K562 (cell line): ENCODE measurements around the gene GOT2. TPM values are rescaled to one million over a fixed set of nuclear protein-coding genes. Genes with fewer than 3 reads are reported as not detected.

Experiments
- ATAC-seq: fragments of 200-7000 bp; cut with Tn5 transposase; 3 replicates; pipeline ENCODE4 v1.9.1; 2020; ENCODE audit warnings: moderate library complexity
- BruUV-seq: library from RNA; stranded (reverse); fragments of 400-500 nt; replicated peaks from 2 replicates; lab custom pipeline; 2021; lab: Mats Ljungman, UMichigan
- CTCF ChIA-PET: fragments of 300-600 bp; formaldehyde crosslinking; extraction: SDS; loops from one replicate; lab custom pipeline; 2021; ENCODE audit warnings: low intra/inter-chr PET ratio; lab: Yijun Ruan, JAX
- POLR2A ChIA-PET: fragments of 300-600, 350-650 bp; sonication (Branson Sonifier 250); formaldehyde crosslinking; extraction: SDS; loops from one replicate; lab custom pipeline; 2021; ENCODE audit warnings: antibody characterized with exemption, inconsistent platforms; lab: Yijun Ruan, JAX
- DNase-seq, 4 experiments: peaks; one replicate each; pipeline versions ENCODE4 v3.0.0 to v3.0.0-alpha.2; 2011 to 2018; ENCODE audit warnings: low spot score in 3 of 4, mixed read lengths in 3 of 4; ENCODE audit errors: extremely low read depth in 1 of 4
- FAIRE-seq: peaks from 2 replicates; lab custom pipeline; 2011; peaks lifted over from hg19 to GRCh38; lab: Jason Lieb, UNC
- H2AFZ ChIP-seq: 2 replicates; pipeline ENCODE4 v1.6.0; 2011; ENCODE audit warnings: low read depth, low read length, control low read depth, inconsistent platforms
- H3K27ac ChIP-seq: fragments of 200-600 bp; 3 replicates; pipeline ENCODE4 v1.8.0; 2011; ENCODE audit warnings: low read depth, mild to moderate bottlenecking, control low read depth, inconsistent platforms, low read length, moderate library complexity, mixed read lengths; ENCODE audit errors: extremely low read depth
- H3K27me3 ChIP-seq, 2 experiments: fragments of 300-600 bp in 1 of 2; 2 replicates in 1 of 2; 3 replicates in 1 of 2; pipeline versions ENCODE4 v1.6.0 to v1.8.0; 2011; ENCODE audit warnings: inconsistent platforms in 2 of 2, low read length in 2 of 2, mild to moderate bottlenecking in 1 of 2, mixed read lengths in 1 of 2, moderate library complexity in 1 of 2; ENCODE audit not compliant: control insufficient read depth in 2 of 2, insufficient read depth in 2 of 2
- H3K36me3 ChIP-seq: fragments of 300-600 bp; 3 replicates; pipeline ENCODE4 v1.8.0; 2011; ENCODE audit warnings: mild to moderate bottlenecking, low read length, inconsistent platforms; ENCODE audit not compliant: control insufficient read depth, insufficient read depth
- H3K4me1 ChIP-seq, 2 experiments: fragments of 200-600 bp in 1 of 2; replicated peaks in 1 of 2; 2 replicates in 1 of 2; 3 replicates in 1 of 2; pipeline versions ENCODE4 v1.5.1 to v1.8.0; 2011; ENCODE audit warnings: inconsistent platforms in 2 of 2, low read length in 2 of 2, mild to moderate bottlenecking in 1 of 2, mixed read lengths in 1 of 2, moderate library complexity in 1 of 2; ENCODE audit not compliant: control insufficient read depth in 2 of 2, insufficient read depth in 2 of 2
- H3K4me2 ChIP-seq: 2 replicates; pipeline ENCODE4 v1.6.1; 2011; ENCODE audit warnings: low read length, control low read depth, inconsistent platforms, mixed read lengths; ENCODE audit not compliant: insufficient read depth
- H3K4me3 ChIP-seq: fragments of 200-600 bp; sonication (generic), shearing (Covaris generic); 2 replicates; pipeline ENCODE4 v1.5.1; 2016; ENCODE audit warnings: control low read depth, inconsistent platforms
- H3K79me2 ChIP-seq: fragments of 200-600 bp; 3 replicates; pipeline ENCODE4 v1.8.0; 2011; ENCODE audit warnings: low read length, inconsistent platforms; ENCODE audit not compliant: control insufficient read depth, insufficient read depth
- H3K9ac ChIP-seq, 2 experiments: 2 replicates each; pipeline versions ENCODE4 v1.6.0 to v1.6.1; 2011; ENCODE audit warnings: low read depth in 2 of 2, low read length in 2 of 2, control low read depth in 1 of 2, inconsistent platforms in 1 of 2, mild to moderate bottlenecking in 1 of 2, mixed read lengths in 1 of 2; ENCODE audit not compliant: insufficient read depth in 1 of 2
- H3K9me1 ChIP-seq: one replicate; pipeline ENCODE4 v1.6.0; 2011; ENCODE audit warnings: inconsistent platforms, mild to moderate bottlenecking, low read length, moderate library complexity; ENCODE audit not compliant: control insufficient read depth, insufficient read depth
- H3K9me3 ChIP-seq: replicated peaks from 2 replicates; pipeline ENCODE4 v1.5.1; 2011; ENCODE audit warnings: low read depth, low read length, inconsistent platforms; ENCODE audit not compliant: control insufficient read depth, insufficient read depth
- H4K20me1 ChIP-seq: replicated peaks from 2 replicates; pipeline ENCODE4 v1.6.1; 2011; ENCODE audit warnings: low read length, inconsistent platforms, mixed read lengths; ENCODE audit not compliant: control insufficient read depth, insufficient read depth
- BMI1 ChIP-seq: fragments of 150-350 bp; IDR thresholded peaks from 2 replicates; pipeline ENCODE4 v1.6.1; 2014; ENCODE audit warnings: low read length
- BRD9 ChIP-seq: fragments of 450-650 bp; IDR thresholded peaks from 2 replicates; pipeline ENCODE4 v1.6.1; 2018; ENCODE audit warnings: low read depth; ENCODE audit not compliant: partially characterized antibody
- CREB5 ChIP-seq: fragments of 250-450 bp; sonication (Bioruptor Pico); IDR thresholded peaks from 2 replicates; pipeline ENCODE4 v1.5.0; 2020; ENCODE audit warnings: mild to moderate bottlenecking
- MTA2 ChIP-seq: fragments of 450-650 bp; IDR thresholded peaks from 2 replicates; pipeline ENCODE4 v1.6.1; 2016; ENCODE audit warnings: low read depth
- NFRKB ChIP-seq: fragments of 450-650 bp; IDR thresholded peaks from 2 replicates; pipeline ENCODE4 v1.6.1; 2016; ENCODE audit warnings: low read depth
- NR2C2 ChIP-seq, 2 experiments: fragments of 200-800 bp in 1 of 2; sonication (Bioruptor generic) in 1 of 2; sonication (generic) in 1 of 2; formaldehyde crosslinking in 1 of 2; IDR thresholded peaks; 2 replicates each; pipeline versions ENCODE4 v1.6.1 to v1.8.0; 2016 to 2022; ENCODE audit warnings: mild to moderate bottlenecking in 1 of 2, missing compliant biosample characterization in 1 of 2, missing genetic modification characterization in 1 of 2, missing genetic modification reagents in 1 of 2
- PCBP1 ChIP-seq: fragments of 200-400 bp; formaldehyde crosslinking; IDR thresholded peaks from 2 replicates; pipeline ENCODE4 v1.6.1; 2018; ENCODE audit warnings: mild to moderate bottlenecking, low read depth, low read length; ENCODE audit not compliant: poor library complexity, severe bottlenecking
- POLR2A ChIP-seq: fragments of 450-650 bp; conservative IDR thresholded peaks from 2 replicates; pipeline ENCODE4 v1.6.1; 2016
- PRPF4 ChIP-seq: fragments of 200-400 bp; formaldehyde crosslinking; IDR thresholded peaks from one replicate; pipeline ENCODE4 v1.6.1; 2017; ENCODE audit warnings: low read length, low read depth, mild to moderate bottlenecking; ENCODE audit not compliant: insufficient read depth, poor library complexity, severe bottlenecking
- TCF15 ChIP-seq: fragments of 250-450 bp; sonication (Bioruptor Pico); IDR thresholded peaks from 2 replicates; pipeline ENCODE4 v1.8.0; 2022; ENCODE audit warnings: moderate library complexity, mild to moderate bottlenecking, inconsistent platforms
- ZNF12 ChIP-seq: sonication (generic); formaldehyde crosslinking; IDR thresholded peaks from 2 replicates; pipeline ENCODE4 v1.4.0; 2020; ENCODE audit warnings: mild to moderate bottlenecking, missing genetic modification reagents
- ZNF444 ChIP-seq: fragments of 250-450 bp; sonication (Bioruptor Pico); IDR thresholded peaks from 2 replicates; pipeline ENCODE4 v1.4.0; 2020; ENCODE audit warnings: mild to moderate bottlenecking, moderate library complexity
- ZNF740 ChIP-seq, 3 experiments: fragments of 200-800 bp in 1 of 3; sonication (Bioruptor generic) in 1 of 3; sonication (generic) in 1 of 3; formaldehyde crosslinking in 1 of 3; IDR thresholded peaks; 2 replicates each; pipeline versions ENCODE4 v1.6.1 to v1.8.0; 2016 to 2022; ENCODE audit warnings: mild to moderate bottlenecking in 2 of 3, missing compliant biosample characterization in 2 of 3, missing genetic modification characterization in 2 of 3, missing genetic modification reagents in 1 of 3
- WGBS: fragments of 100-300 bp; shearing (Covaris generic); methylation state at CpG from one replicate; pipeline ENCODE4 v1.1.6; 2016; ENCODE audit warnings: low coverage, mixed read lengths; ENCODE audit not compliant: insufficient coverage; ENCODE audit errors: missing lambda C conversion rate; 5-methylcytosine and 5-hydroxymethylcytosine counted together
- in situ Hi-C: fragments of 300-500 bp; cut with MboI; formaldehyde crosslinking; loops from 4 replicates; pipeline ENCODE4 v1.15.0; 2018; ENCODE audit warnings: inconsistent platforms, mixed read lengths
- intact Hi-C: fragments of 100-400 bp; cut with micrococcal nuclease; formaldehyde crosslinking; loops from 2 replicates; pipeline ENCODE4 v1.14.2; 2022
- polyA plus RNA-seq, 8 experiments: library from polyadenylated mRNA; depleted of rRNA in 4 of 8; stranded (reverse) in 5 of 8; unstranded in 3 of 8; fragments of >200 nt; fragmentation: Nextera tagmentation in 2 of 8; fragmentation: Illumina TruSeq in 1 of 8; extraction: Ambion mirVana in 2 of 8; extraction: Trizol in 1 of 8; gene quantifications; 2 replicates each; pipeline versions ENCODE4 v1.2.1 to v1.2.3, GENCODE V29; 2011 to 2014; ENCODE audit warnings: inconsistent platforms in 1 of 8, missing spikeins in 1 of 8
- total RNA-seq, 7 experiments: library from RNA; depleted of rRNA in 6 of 7; stranded (reverse); fragments of >200 nt in 6 of 7; fragmentation: Illumina TruSeq in 2 of 7; extraction: Trizol in 2 of 7; gene quantifications; 2 replicates each; pipeline versions ENCODE4 v1.2.1 to v1.2.3, GENCODE V29; 2011 to 2021; ENCODE audit warnings: low replicate concordance in 1 of 7
- TF ChIP-seq, protein P1 (sequence below): fragments of 450-650 bp; IDR thresholded peaks from 2 replicates; pipeline ENCODE4 v1.6.1; 2018; ENCODE audit not compliant: partially characterized antibody

The GOT2 gene
- total and polyA plus RNA-seq, 9 of the 15 experiments (the other 6 are each of a cell fraction or from before 2014, with no cell fraction given) = 43.1 to 190 (median 80.2) TPM

DNA sequence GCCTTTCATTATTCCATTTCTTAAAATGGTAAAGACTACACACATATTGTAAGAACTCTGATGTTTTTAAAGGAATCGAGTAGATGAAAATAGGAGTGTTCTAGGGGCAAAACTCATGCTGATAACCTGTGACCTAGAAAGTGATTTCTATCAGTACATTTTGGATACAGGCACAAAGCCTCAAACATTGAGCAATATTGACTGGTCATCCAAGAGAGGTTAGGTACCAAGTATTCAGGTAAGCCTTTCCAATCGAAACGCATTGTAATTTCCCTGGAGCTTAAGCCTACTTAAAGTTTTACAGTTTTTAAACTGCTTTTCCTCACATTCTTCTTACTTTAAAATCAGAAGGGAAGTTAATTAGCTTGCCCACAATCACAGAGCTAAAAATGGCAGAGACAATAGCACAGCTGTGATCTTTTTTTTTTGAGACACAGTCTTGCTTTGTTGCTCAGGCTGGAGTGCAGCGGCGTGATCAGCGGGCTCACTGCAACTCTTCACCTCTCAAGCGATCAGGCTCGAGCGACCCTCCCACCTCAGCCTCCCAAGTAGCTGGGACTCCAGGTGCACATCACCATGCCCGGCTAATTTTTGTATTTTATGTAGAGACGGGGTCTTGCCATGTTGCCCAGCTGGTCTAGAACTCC is 3.3 kb downstream of the GOT2 start:
- Histone ChIP-seq H3K9me1 (no peaks in the 10 kb centered on the region), H3K4me1 (peaks cover 9 to 12% of the 10 kb centered on the region in 2 experiments; a peak in 4 of 5 replicates), H3K36me3 (peaks cover 44% of the 10 kb centered on the region), H3K27me3 (no peaks in the 10 kb centered on the region), H2AFZ (no peak overlapping the region), H3K4me2 (no peak overlapping the region), H3K9ac (peak overlapping the region in 1 of 2 experiments; percentile 17; a peak in 1 of 4 replicates), H4K20me1 (no peaks in the 10 kb centered on the region; the same call in 1 of the 2 replicates), H3K27ac (no peak overlapping the region), H3K9me3 (no peaks in the 10 kb centered on the region; the same call in 1 of the 2 replicates), H3K79me2 (peaks cover 76% of the 10 kb centered on the region), H3K4me3 (no peak overlapping the region)
- in situ Hi-C loops (no loop called here), intact Hi-C loops (no loop called here)
- 97% methylated on average over 11 of the region's 11 CpGs for WGBS
- no TSS peak for BruUV-seq
- POLR2A ChIA-PET = interaction anchor here (0.6 kb wide), 1 partner anchor 101 kb away, joined by 6 read pairs; no protein-coding TSS in a partner anchor
- ATAC-seq (no peak), DNase-seq (no peak), FAIRE-seq (no peak)
- CTCF ChIA-PET = interaction anchor here (0.6 kb wide), 1 partner anchor 9 kb away, joined by 3 read pairs; no protein-coding TSS in a partner anchor
- TF ChIP-seq CREB5 (CRISPR knock-in tag) (no peak), NR2C2 (CRISPR knock-in tag; IDR thresholded peaks at IDR 0.05) (no peak), NR2C2 (tag; IDR thresholded peaks at IDR 0.05) (no peak), PRPF4 (no peak), TCF15 (no peak), MTA2 (no peak), PCBP1 (no peak), ZNF740 (CRISPR knock-in tag; IDR thresholded peaks at IDR 0.05) (no peak), ZNF740 (tag; IDR thresholded peaks at IDR 0.05) (no peak), ZNF12 (CRISPR knock-in tag) (no peak), BRD9 (no peak), POLR2A (no peak), BMI1 (no peak), NFRKB (no peak), ZNF444 (CRISPR knock-in tag) (no peak)
- TF ChIP-seq, protein P1, sequence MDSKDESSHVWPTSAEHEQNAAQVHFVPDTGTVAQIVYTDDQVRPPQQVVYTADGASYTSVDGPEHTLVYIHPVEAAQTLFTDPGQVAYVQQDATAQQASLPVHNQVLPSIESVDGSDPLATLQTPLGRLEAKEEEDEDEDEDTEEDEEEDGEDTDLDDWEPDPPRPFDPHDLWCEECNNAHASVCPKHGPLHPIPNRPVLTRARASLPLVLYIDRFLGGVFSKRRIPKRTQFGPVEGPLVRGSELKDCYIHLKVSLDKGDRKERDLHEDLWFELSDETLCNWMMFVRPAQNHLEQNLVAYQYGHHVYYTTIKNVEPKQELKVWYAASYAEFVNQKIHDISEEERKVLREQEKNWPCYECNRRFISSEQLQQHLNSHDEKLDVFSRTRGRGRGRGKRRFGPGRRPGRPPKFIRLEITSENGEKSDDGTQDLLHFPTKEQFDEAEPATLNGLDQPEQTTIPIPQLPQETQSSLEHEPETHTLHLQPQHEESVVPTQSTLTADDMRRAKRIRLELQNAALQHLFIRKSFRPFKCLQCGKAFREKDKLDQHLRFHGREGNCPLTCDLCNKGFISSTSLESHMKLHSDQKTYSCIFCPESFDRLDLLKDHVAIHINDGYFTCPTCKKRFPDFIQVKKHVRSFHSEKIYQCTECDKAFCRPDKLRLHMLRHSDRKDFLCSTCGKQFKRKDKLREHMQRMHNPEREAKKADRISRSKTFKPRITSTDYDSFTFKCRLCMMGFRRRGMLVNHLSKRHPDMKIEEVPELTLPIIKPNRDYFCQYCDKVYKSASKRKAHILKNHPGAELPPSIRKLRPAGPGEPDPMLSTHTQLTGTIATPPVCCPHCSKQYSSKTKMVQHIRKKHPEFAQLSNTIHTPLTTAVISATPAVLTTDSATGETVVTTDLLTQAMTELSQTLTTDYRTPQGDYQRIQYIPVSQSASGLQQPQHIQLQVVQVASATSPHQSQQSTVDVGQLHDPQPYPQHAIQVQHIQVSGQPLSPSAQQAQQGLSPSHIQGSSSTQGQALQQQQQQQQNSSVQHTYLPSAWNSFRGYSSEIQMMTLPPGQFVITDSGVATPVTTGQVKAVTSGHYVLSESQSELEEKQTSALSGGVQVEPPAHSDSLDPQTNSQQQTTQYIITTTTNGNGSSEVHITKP = no peak
